Caco-2 (cell line): ENCODE measurements around the gene LRRC4C. TPM values are rescaled to one million over a fixed set of nuclear protein-coding genes. Genes with fewer than 3 reads are reported as not detected.
"Not testable (repeated sequence)": the region's sequence is repeated elsewhere in the genome, so short reads cannot be mapped to it uniquely, and the experiment has no call there.

Experiments
- BruUV-seq: library from RNA; stranded (reverse); fragments of 400-500 nt; replicated peaks from 2 replicates; lab custom pipeline; 2021; lab: Mats Ljungman, UMichigan
- CTCF ChIA-PET: fragments of 300-600 bp; sonication (Branson Sonifier 250); formaldehyde crosslinking; loops from one replicate; lab custom pipeline; 2022; ENCODE audit warnings: antibody characterized with exemption; lab: Charles Lee
- POLR2A ChIA-PET: fragments of 300-600 bp; sonication (Branson Sonifier 250); formaldehyde crosslinking; loops from one replicate; lab custom pipeline; 2022; ENCODE audit warnings: antibody characterized with exemption; lab: Charles Lee
- DNase-seq, 2 experiments: peaks; one replicate each; pipeline versions ENCODE4 v3.0.0 to v3.0.0-alpha.2; 2020 to 2022
- H3K27me3 ChIP-seq: replicated peaks from 2 replicates; pipeline ENCODE4 v1.6.0; 2011; ENCODE audit warnings: low read length; ENCODE audit not compliant: control insufficient read depth, insufficient read depth
- H3K36me3 ChIP-seq: 2 replicates; pipeline ENCODE4 v1.5.1; 2011; ENCODE audit warnings: low read length; ENCODE audit not compliant: control insufficient read depth, insufficient read depth
- H3K4me1 ChIP-seq: fragments of 250-450 bp; sonication (Bioruptor Pico); 2 replicates; pipeline ENCODE4 v1.5.1; 2020; ENCODE audit warnings: mild to moderate bottlenecking
- H3K4me3 ChIP-seq: 2 replicates; pipeline ENCODE4 v1.5.1; 2011; ENCODE audit warnings: low read depth, mild to moderate bottlenecking, control low read depth, low read length
- H3K9me3 ChIP-seq: fragments of 250-450 bp; sonication (Bioruptor Pico); 2 replicates; pipeline ENCODE4 v1.5.1; 2020; ENCODE audit warnings: mild to moderate bottlenecking, moderate library complexity
- H3K27ac Mint-ChIP-seq: one replicate; pipeline ENCODE4 v1.8.0; 2022; ENCODE audit warnings: mixed read lengths; ENCODE audit not compliant: unreplicated experiment
- H3K27me3 Mint-ChIP-seq: one replicate; pipeline ENCODE4 v1.8.0; 2022; ENCODE audit warnings: mixed read lengths; ENCODE audit not compliant: insufficient read depth, unreplicated experiment
- H3K36me3 Mint-ChIP-seq: one replicate; pipeline ENCODE4 v1.8.0; 2022; ENCODE audit warnings: mild to moderate bottlenecking, mixed read lengths; ENCODE audit not compliant: insufficient read depth, unreplicated experiment
- H3K4me1 Mint-ChIP-seq: one replicate; pipeline ENCODE4 v1.8.0; 2022; ENCODE audit warnings: low read depth, mixed read lengths; ENCODE audit not compliant: unreplicated experiment
- H3K4me3 Mint-ChIP-seq: one replicate; pipeline ENCODE4 v1.8.0; 2022; ENCODE audit warnings: mild to moderate bottlenecking, moderate library complexity, mixed read lengths; ENCODE audit not compliant: unreplicated experiment
- H3K9me3 Mint-ChIP-seq: one replicate; pipeline ENCODE4 v1.8.0; 2022; ENCODE audit warnings: mixed read lengths; ENCODE audit not compliant: unreplicated experiment
- CTCF ChIP-seq, 2 experiments: fragments of 200-600 bp in 1 of 2; IDR thresholded peaks; 1 replicate in 1 of 2; 2 replicates in 1 of 2; pipeline versions ENCODE4 v1.5.1 to v1.8.0; 2011 to 2022; ENCODE audit warnings: antibody characterized with exemption in 1 of 2, control low read depth in 1 of 2, inconsistent platforms in 1 of 2, low read depth in 1 of 2, low read length in 1 of 2, mild to moderate bottlenecking in 1 of 2, moderate library complexity in 1 of 2; ENCODE audit not compliant: insufficient read depth in 1 of 2, severe bottlenecking in 1 of 2, unreplicated experiment in 1 of 2
- intact Hi-C: fragments of 100-400 bp; cut with micrococcal nuclease; formaldehyde crosslinking; loops from one replicate; pipeline ENCODE4 v1.10.0; 2022; ENCODE audit not compliant: unreplicated experiment
- total RNA-seq: library from RNA; stranded (reverse); gene quantifications from 2 replicates; pipeline ENCODE4 v1.2.3, GENCODE V29; 2022

Gene LRRC4C
- total RNA-seq, 1 experiment from 2014 or later: not detected

- Histone ChIP-seq H3K27me3 (no peaks in the 10 kb centered on the region), H3K4me3 (no peak overlapping the region), H3K4me1 (no peaks in the 10 kb centered on the region), H3K9me3 (no peaks in the 10 kb centered on the region), H3K36me3 (no peaks in the 10 kb centered on the region)
- Mint-ChIP-seq H3K9me3 (no peaks in the 10 kb centered on the region), H3K27me3 (peaks cover 3% of the 10 kb centered on the region), H3K36me3 (no peaks in the 10 kb centered on the region), H3K27ac (no peak overlapping the region), H3K4me3 (no peak overlapping the region), H3K4me1 (no peaks in the 10 kb centered on the region)
- DNase-seq: no peak
- intact Hi-C loops: no loop called here
- ChIA-PET POLR2A (no interaction called here), CTCF (no interaction called here)
- TF ChIP-seq CTCF (IDR thresholded peaks at IDR 0.05; ENCODE audit: insufficient read depth in 1 of 2, low read depth in 1 of 2, low read length in 1 of 2, severe bottlenecking in 1 of 2, unreplicated experiment in 1 of 2): no peak
- no TSS peak for BruUV-seq
Measured at GRCh38 chr11:40877981-40878380, 581.5 kb downstream of the LRRC4C start.

- Mint-ChIP-seq H3K4me1 (no peaks in the 10 kb centered on the region), H3K27me3 (peaks cover 3% of the 10 kb centered on the region), H3K27ac (no peak overlapping the region), H3K4me3 (no peak overlapping the region), H3K36me3 (no peaks in the 10 kb centered on the region), H3K9me3 (no peaks in the 10 kb centered on the region)
- ChIA-PET POLR2A (no interaction called here), CTCF (interaction anchor here (0.6 kb wide), 1 partner anchor 10 kb away, joined by 3 read pairs; no protein-coding TSS in a partner anchor)
- no peak overlapping the region for H3K4me3 ChIP-seq
- H3K27me3 ChIP-seq: no peaks in the 10 kb centered on the region
- TF ChIP-seq CTCF (IDR thresholded peaks at IDR 0.05; ENCODE audit: insufficient read depth in 1 of 2, low read depth in 1 of 2, low read length in 1 of 2, severe bottlenecking in 1 of 2, unreplicated experiment in 1 of 2): no peak
- no peaks in the 10 kb centered on the region for H3K36me3 ChIP-seq
- no peaks in the 10 kb centered on the region for H3K4me1 ChIP-seq
- no TSS peak for BruUV-seq
- intact Hi-C loops: no loop called here
- DNase-seq: no peak
- H3K9me3 ChIP-seq: no peaks in the 10 kb centered on the region
Measured at GRCh38 chr11:40877256-40877655, 582.2 kb downstream of the LRRC4C start.

GRCh38 chr11:40867991-40868632 lies 591.3 kb downstream of the LRRC4C start:
- CTCF ChIA-PET: no interaction called here
- H3K27me3 Mint-ChIP-seq: no peaks in the 10 kb centered on the region

GRCh38 chr11:40857754-40858153 lies 601.7 kb downstream of the LRRC4C start:
- H3K27me3 Mint-ChIP-seq, H3K4me3 ChIP-seq, intact Hi-C loops, POLR2A ChIA-PET, H3K36me3 ChIP-seq, H3K4me3 Mint-ChIP-seq, H3K9me3 ChIP-seq, H3K4me1 Mint-ChIP-seq, DNase-seq, H3K4me1 ChIP-seq, CTCF ChIA-PET, BruUV-seq, H3K9me3 Mint-ChIP-seq, H3K27me3 ChIP-seq, H3K27ac Mint-ChIP-seq, H3K36me3 Mint-ChIP-seq: not testable (repeated sequence)

More at GRCh38 chr11:40867991-40868632, 591.3 kb downstream of the LRRC4C start:
- Mint-ChIP-seq H3K4me3 (no peak overlapping the region), H3K36me3 (no peaks in the 10 kb centered on the region), H3K27ac (no peak overlapping the region), H3K9me3 (no peaks in the 10 kb centered on the region), H3K4me1 (no peaks in the 10 kb centered on the region)
- TF ChIP-seq CTCF (IDR thresholded peaks at IDR 0.05; ENCODE audit: insufficient read depth in 1 of 2, low read depth in 1 of 2, low read length in 1 of 2, severe bottlenecking in 1 of 2, unreplicated experiment in 1 of 2): no peak
- Histone ChIP-seq H3K27me3 (no peaks in the 10 kb centered on the region), H3K36me3 (no peaks in the 10 kb centered on the region), H3K9me3 (no peaks in the 10 kb centered on the region), H3K4me1 (no peaks in the 10 kb centered on the region), H3K4me3 (no peak overlapping the region)
- POLR2A ChIA-PET: no interaction called here
- intact Hi-C loops: no loop called here
- DNase-seq: no peak
- BruUV-seq: no TSS peak
